K562 (cell line): Measurements from ENCODE around the gene HSD11B1L. TPM values are rescaled to one million over a fixed set of nuclear protein-coding genes. Genes with fewer than 3 reads are reported as not detected.
A peak's percentile ranks its signal among the peaks of the same experiment; 100 is the strongest.

ENCODE experiments used
- ATAC-seq: fragments of 200-7000 bp; cut with Tn5 transposase; 3 replicates; pipeline ENCODE4 v1.9.1; 2020; ENCODE audit warnings: moderate library complexity
- BruUV-seq: library from RNA; stranded (reverse); fragments of 400-500 nt; replicated peaks from 2 replicates; lab custom pipeline; 2021; lab: Mats Ljungman, UMichigan
- CTCF ChIA-PET: fragments of 300-600 bp; formaldehyde crosslinking; extraction: SDS; loops from one replicate; lab custom pipeline; 2021; ENCODE audit warnings: low intra/inter-chr PET ratio; lab: Yijun Ruan, JAX
- POLR2A ChIA-PET: fragments of 300-600, 350-650 bp; sonication (Branson Sonifier 250); formaldehyde crosslinking; extraction: SDS; loops from one replicate; lab custom pipeline; 2021; ENCODE audit warnings: antibody characterized with exemption, inconsistent platforms; lab: Yijun Ruan, JAX
- DNase-seq, 4 experiments: peaks; one replicate each; pipeline versions ENCODE4 v3.0.0 to v3.0.0-alpha.2; 2011 to 2018; ENCODE audit warnings: low spot score in 3 of 4, mixed read lengths in 3 of 4; ENCODE audit errors: extremely low read depth in 1 of 4
- FAIRE-seq: peaks from 2 replicates; lab custom pipeline; 2011; peaks lifted over from hg19 to GRCh38; lab: Jason Lieb, UNC
- H2AFZ ChIP-seq: 2 replicates; pipeline ENCODE4 v1.6.0; 2011; ENCODE audit warnings: low read depth, low read length, control low read depth, inconsistent platforms
- H3K27ac ChIP-seq: fragments of 200-600 bp; 3 replicates; pipeline ENCODE4 v1.8.0; 2011; ENCODE audit warnings: low read depth, mild to moderate bottlenecking, control low read depth, inconsistent platforms, low read length, moderate library complexity, mixed read lengths; ENCODE audit errors: extremely low read depth
- H3K27me3 ChIP-seq, 2 experiments: fragments of 300-600 bp in 1 of 2; 2 replicates in 1 of 2; 3 replicates in 1 of 2; pipeline versions ENCODE4 v1.6.0 to v1.8.0; 2011; ENCODE audit warnings: inconsistent platforms in 2 of 2, low read length in 2 of 2, mild to moderate bottlenecking in 1 of 2, mixed read lengths in 1 of 2, moderate library complexity in 1 of 2; ENCODE audit not compliant: control insufficient read depth in 2 of 2, insufficient read depth in 2 of 2
- H3K36me3 ChIP-seq: fragments of 300-600 bp; 3 replicates; pipeline ENCODE4 v1.8.0; 2011; ENCODE audit warnings: mild to moderate bottlenecking, low read length, inconsistent platforms; ENCODE audit not compliant: control insufficient read depth, insufficient read depth
- H3K4me1 ChIP-seq, 2 experiments: fragments of 200-600 bp in 1 of 2; replicated peaks in 1 of 2; 2 replicates in 1 of 2; 3 replicates in 1 of 2; pipeline versions ENCODE4 v1.5.1 to v1.8.0; 2011; ENCODE audit warnings: inconsistent platforms in 2 of 2, low read length in 2 of 2, mild to moderate bottlenecking in 1 of 2, mixed read lengths in 1 of 2, moderate library complexity in 1 of 2; ENCODE audit not compliant: control insufficient read depth in 2 of 2, insufficient read depth in 2 of 2
- H3K4me2 ChIP-seq: 2 replicates; pipeline ENCODE4 v1.6.1; 2011; ENCODE audit warnings: low read length, control low read depth, inconsistent platforms, mixed read lengths; ENCODE audit not compliant: insufficient read depth
- H3K4me3 ChIP-seq: fragments of 200-600 bp; sonication (generic), shearing (Covaris generic); 2 replicates; pipeline ENCODE4 v1.5.1; 2016; ENCODE audit warnings: control low read depth, inconsistent platforms
- H3K79me2 ChIP-seq: fragments of 200-600 bp; 3 replicates; pipeline ENCODE4 v1.8.0; 2011; ENCODE audit warnings: low read length, inconsistent platforms; ENCODE audit not compliant: control insufficient read depth, insufficient read depth
- H3K9ac ChIP-seq, 2 experiments: 2 replicates each; pipeline versions ENCODE4 v1.6.0 to v1.6.1; 2011; ENCODE audit warnings: low read depth in 2 of 2, low read length in 2 of 2, control low read depth in 1 of 2, inconsistent platforms in 1 of 2, mild to moderate bottlenecking in 1 of 2, mixed read lengths in 1 of 2; ENCODE audit not compliant: insufficient read depth in 1 of 2
- H3K9me1 ChIP-seq: one replicate; pipeline ENCODE4 v1.6.0; 2011; ENCODE audit warnings: inconsistent platforms, mild to moderate bottlenecking, low read length, moderate library complexity; ENCODE audit not compliant: control insufficient read depth, insufficient read depth
- H3K9me3 ChIP-seq: replicated peaks from 2 replicates; pipeline ENCODE4 v1.5.1; 2011; ENCODE audit warnings: low read depth, low read length, inconsistent platforms; ENCODE audit not compliant: control insufficient read depth, insufficient read depth
- H4K20me1 ChIP-seq: replicated peaks from 2 replicates; pipeline ENCODE4 v1.6.1; 2011; ENCODE audit warnings: low read length, inconsistent platforms, mixed read lengths; ENCODE audit not compliant: control insufficient read depth, insufficient read depth
- NFIC ChIP-seq: fragments of 450-650 bp; IDR thresholded peaks from 2 replicates; pipeline ENCODE4 v1.6.1; 2017; ENCODE audit warnings: mild to moderate bottlenecking, inconsistent platforms
- ZNF347 ChIP-seq: fragments of 450-650 bp; formaldehyde crosslinking; IDR thresholded peaks from 2 replicates; pipeline ENCODE4 v1.4.0; 2020; ENCODE audit warnings: low read depth, mild to moderate bottlenecking, moderate library complexity
- WGBS: fragments of 100-300 bp; shearing (Covaris generic); methylation state at CpG from one replicate; pipeline ENCODE4 v1.1.6; 2016; ENCODE audit warnings: low coverage, mixed read lengths; ENCODE audit not compliant: insufficient coverage; ENCODE audit errors: missing lambda C conversion rate; 5-methylcytosine and 5-hydroxymethylcytosine counted together
- in situ Hi-C: fragments of 300-500 bp; cut with MboI; formaldehyde crosslinking; loops from 4 replicates; pipeline ENCODE4 v1.15.0; 2018; ENCODE audit warnings: inconsistent platforms, mixed read lengths
- intact Hi-C: fragments of 100-400 bp; cut with micrococcal nuclease; formaldehyde crosslinking; loops from 2 replicates; pipeline ENCODE4 v1.14.2; 2022
- polyA plus RNA-seq, 8 experiments: library from polyadenylated mRNA; depleted of rRNA in 4 of 8; stranded (reverse) in 5 of 8; unstranded in 3 of 8; fragments of >200 nt; fragmentation: Nextera tagmentation in 2 of 8; fragmentation: Illumina TruSeq in 1 of 8; extraction: Ambion mirVana in 2 of 8; extraction: Trizol in 1 of 8; gene quantifications; 2 replicates each; pipeline versions ENCODE4 v1.2.1 to v1.2.3, GENCODE V29; 2011 to 2014; ENCODE audit warnings: inconsistent platforms in 1 of 8, missing spikeins in 1 of 8
- total RNA-seq, 7 experiments: library from RNA; depleted of rRNA in 6 of 7; stranded (reverse); fragments of >200 nt in 6 of 7; fragmentation: Illumina TruSeq in 2 of 7; extraction: Trizol in 2 of 7; gene quantifications; 2 replicates each; pipeline versions ENCODE4 v1.2.1 to v1.2.3, GENCODE V29; 2011 to 2021; ENCODE audit warnings: low replicate concordance in 1 of 7
- TF ChIP-seq, protein P1 (sequence below): sonication (generic); formaldehyde crosslinking; IDR thresholded peaks from 2 replicates; pipeline ENCODE4 v1.8.1; 2023; ENCODE audit warnings: mild to moderate bottlenecking, missing genetic modification reagents, moderate library complexity
- TF ChIP-seq, protein P2 (sequence below): sonication (generic); formaldehyde crosslinking; IDR thresholded peaks from 2 replicates; pipeline ENCODE4 v1.8.1; 2023; ENCODE audit warnings: mild to moderate bottlenecking, missing genetic modification reagents
- TF ChIP-seq, protein P3 (sequence below): fragments of 450-650 bp; IDR thresholded peaks from 2 replicates; pipeline ENCODE4 v1.6.1; 2016; ENCODE audit warnings: antibody characterized with exemption

Gene HSD11B1L
- total and polyA plus RNA-seq, 9 of the 15 experiments (the other 6 are each of a cell fraction or from before 2014, with no cell fraction given), result 0.31 to 7.7 (median 2.3) TPM

DNA sequence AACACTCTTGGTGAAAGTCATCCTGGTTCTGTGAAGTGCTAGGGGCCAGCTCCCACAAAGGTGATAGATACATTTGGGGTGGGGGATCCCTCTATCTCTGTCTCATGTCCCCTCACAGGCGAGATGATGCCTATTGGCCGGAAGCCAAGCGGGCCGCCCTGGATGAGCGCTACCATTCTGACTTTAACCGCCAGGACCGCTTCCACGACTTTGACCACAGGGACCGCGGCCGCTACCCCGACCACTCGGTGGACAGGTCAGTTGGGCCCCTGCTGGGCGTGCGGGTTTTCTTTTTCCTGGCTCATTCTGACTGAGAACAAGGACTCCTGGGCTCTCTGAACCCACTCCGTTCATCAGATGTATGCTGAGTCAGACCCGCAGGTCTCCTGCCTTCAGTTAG lies 16.9 kb upstream of the HSD11B1L start:
- no peak for ATAC-seq
- POLR2A ChIA-PET, result no interaction called here
- CTCF ChIA-PET, result no interaction called here
- Histone ChIP-seq H3K4me2 (no peak overlapping the region), H3K27ac (no peak overlapping the region), H3K4me1 (peaks cover 0 to 9% of the 10 kb centered on the region in 2 experiments; a peak in 2 of 5 replicates), H3K79me2 (no peaks in the 10 kb centered on the region), H3K27me3 (no peaks in the 10 kb centered on the region), H3K4me3 (no peak overlapping the region), H3K9ac (no peak overlapping the region), H4K20me1 (no peaks in the 10 kb centered on the region; the same call in 1 of the 2 replicates), H3K9me1 (peaks cover 2% of the 10 kb centered on the region), H3K36me3 (peaks cover 91% of the 10 kb centered on the region), H3K9me3 (no peaks in the 10 kb centered on the region), H2AFZ (no peak overlapping the region)
- no TSS peak for BruUV-seq
- no peak for TF ChIP-seq ZNF347 (CRISPR knock-in tag)
- TF ChIP-seq, protein P1, sequence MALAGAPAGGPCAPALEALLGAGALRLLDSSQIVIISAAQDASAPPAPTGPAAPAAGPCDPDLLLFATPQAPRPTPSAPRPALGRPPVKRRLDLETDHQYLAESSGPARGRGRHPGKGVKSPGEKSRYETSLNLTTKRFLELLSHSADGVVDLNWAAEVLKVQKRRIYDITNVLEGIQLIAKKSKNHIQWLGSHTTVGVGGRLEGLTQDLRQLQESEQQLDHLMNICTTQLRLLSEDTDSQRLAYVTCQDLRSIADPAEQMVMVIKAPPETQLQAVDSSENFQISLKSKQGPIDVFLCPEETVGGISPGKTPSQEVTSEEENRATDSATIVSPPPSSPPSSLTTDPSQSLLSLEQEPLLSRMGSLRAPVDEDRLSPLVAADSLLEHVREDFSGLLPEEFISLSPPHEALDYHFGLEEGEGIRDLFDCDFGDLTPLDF (CRISPR knock-in tag), result no peak
- TF ChIP-seq, protein P2, sequence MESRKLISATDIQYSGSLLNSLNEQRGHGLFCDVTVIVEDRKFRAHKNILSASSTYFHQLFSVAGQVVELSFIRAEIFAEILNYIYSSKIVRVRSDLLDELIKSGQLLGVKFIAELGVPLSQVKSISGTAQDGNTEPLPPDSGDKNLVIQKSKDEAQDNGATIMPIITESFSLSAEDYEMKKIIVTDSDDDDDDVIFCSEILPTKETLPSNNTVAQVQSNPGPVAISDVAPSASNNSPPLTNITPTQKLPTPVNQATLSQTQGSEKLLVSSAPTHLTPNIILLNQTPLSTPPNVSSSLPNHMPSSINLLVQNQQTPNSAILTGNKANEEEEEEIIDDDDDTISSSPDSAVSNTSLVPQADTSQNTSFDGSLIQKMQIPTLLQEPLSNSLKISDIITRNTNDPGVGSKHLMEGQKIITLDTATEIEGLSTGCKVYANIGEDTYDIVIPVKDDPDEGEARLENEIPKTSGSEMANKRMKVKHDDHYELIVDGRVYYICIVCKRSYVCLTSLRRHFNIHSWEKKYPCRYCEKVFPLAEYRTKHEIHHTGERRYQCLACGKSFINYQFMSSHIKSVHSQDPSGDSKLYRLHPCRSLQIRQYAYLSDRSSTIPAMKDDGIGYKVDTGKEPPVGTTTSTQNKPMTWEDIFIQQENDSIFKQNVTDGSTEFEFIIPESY, result peak; percentile 86
- TF ChIP-seq NFIC, result peak; percentile 37; the same call in 1 of the 2 replicates
- TF ChIP-seq, protein P3, sequence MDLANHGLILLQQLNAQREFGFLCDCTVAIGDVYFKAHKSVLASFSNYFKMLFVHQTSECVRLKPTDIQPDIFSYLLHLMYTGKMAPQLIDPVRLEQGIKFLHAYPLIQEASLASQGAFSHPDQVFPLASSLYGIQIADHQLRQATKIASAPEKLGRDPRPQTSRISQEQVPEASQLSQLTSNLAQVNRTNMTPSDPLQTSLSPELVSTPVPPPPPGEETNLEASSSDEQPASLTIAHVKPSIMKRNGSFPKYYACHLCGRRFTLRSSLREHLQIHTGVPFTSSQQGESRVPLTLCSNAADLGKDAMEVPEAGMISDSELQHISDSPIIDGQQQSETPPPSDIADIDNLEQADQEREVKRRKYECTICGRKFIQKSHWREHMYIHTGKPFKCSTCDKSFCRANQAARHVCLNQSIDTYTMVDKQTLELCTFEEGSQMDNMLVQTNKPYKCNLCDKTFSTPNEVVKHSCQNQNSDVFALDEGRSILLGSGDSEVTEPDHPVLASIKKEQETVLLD, result no peak
- in situ Hi-C loops, result no loop called here
- DNase-seq, result no peak
- WGBS, result 96% methylated on average over 17 of the region's 17 CpGs
- no peak for FAIRE-seq
- intact Hi-C loops, result no loop called here
